CD4-positive, alpha-beta T cell treated with Interleukin-2 at 100 ng/mL for 4 hours (primary cell): Measurements from ENCODE around the gene MICU2.

ENCODE experiments used
- DNase-seq: peaks from one replicate; pipeline ENCODE4 v3.0.0-alpha.2; 2020; ENCODE audit warnings: low spot score

MICU2 gene

GRCh38 chr13:21544515-21544914 is 59.5 kb downstream of the MICU2 start:
- DNase-seq, result no peak

- no peak for DNase-seq
These were observed 61.4 kb downstream of the MICU2 start for GRCh38 chr13:21542563-21542962.

DNA sequence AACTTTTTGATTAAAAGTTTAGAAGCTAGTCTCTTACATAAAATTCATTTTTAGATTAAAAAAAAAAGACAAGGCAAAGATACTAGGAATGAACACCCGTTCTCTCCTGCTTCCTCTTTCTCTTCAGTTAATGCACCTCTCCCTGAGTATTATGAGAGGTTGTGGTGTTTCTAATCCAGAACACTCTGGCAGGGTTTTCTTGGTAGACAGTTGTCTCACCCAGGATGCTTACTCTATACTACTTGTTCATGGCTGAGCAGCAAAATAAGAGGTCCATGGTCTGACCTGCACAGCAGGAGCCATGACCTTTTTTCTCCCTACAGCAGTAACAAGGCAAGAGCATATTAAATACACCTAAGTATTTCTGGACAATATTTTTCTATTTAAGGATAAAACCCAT is 62.0 kb downstream of the MICU2 start:
- no peak for DNase-seq

DNA sequence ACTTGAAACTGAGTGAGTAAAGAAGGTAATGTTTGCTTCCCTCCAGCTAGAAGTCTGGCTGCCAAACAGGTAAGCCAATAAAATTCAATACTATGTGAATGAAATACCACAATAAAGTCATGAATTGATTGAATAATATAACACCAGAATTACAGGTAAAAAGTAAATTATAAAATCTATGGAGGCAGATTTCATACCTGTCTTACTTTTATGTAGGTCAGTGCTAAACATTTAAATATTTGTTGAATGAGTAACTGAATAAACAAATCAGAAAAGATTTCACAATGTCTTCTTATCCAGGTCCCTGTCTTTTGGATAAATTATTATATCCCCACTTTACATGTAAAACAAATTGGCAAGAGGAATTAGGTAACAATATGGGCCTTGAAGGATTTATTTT is 62.7 kb downstream of the MICU2 start:
- no peak for DNase-seq

GRCh38 chr13:21539687-21540086 is 64.3 kb downstream of the MICU2 start:
- DNase-seq, result no peak

- DNase-seq, result no peak
These were observed 65.2 kb downstream of the MICU2 start for GRCh38 chr13:21538753-21539152.

DNA sequence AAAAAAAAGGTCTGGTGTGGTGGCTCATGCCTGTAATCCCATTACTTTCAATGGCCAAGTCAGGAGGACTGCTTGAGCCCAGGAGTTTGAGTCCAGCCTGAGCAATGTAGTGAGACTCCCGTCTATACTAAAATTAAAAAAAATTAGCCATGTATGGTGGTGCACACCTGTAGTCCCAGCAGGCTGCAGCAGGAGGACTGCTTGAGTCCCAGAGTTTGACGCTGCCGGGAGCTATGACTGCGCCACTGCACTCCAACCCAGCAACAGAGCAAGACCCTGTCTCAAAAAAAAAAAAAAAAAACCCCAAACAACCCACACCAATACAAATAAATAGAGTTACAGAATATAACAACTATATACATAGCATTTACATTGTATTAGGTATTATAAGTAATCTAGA is 65.7 kb downstream of the MICU2 start:
- DNase-seq, result no peak

DNA sequence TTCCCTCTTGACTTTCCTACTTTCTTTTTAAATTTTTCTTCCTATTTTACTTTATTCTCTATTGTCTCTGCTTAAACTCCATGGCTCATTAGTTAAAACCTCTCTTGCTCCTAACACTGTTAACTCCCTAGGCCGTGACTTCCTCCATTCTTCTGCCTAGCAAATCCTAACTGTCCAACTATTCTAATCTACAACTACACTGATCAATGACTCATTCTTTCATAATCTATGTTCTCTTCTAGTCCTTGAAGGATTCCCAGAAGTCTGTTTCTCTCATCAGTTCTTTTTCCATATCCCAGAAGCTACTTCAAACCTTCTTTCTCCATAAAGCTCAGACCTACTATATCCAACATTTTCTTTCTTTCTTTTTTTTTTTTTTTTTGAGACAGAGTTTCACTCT is 66.9 kb downstream of the MICU2 start:
- DNase-seq, result no peak

DNA sequence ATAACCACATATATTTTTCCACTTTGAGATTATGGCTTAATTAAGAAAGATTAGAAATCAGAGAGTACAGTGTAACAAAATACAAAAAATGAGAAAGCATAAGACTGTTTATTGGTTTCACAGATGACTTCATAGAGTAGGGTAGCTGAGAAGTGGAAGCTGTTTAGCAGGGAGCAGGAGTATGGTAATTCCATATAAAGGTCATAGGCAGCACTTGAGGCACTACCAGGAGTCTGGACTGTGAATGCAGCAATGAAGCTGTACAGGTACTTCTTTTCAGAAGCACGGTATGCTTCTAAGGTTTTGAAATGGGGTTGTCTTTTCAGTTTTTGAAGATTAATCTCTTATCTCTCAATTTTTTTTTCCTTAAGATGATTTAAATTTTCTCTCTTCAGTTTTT is 69.2 kb downstream of the MICU2 start:
- DNase-seq, result no peak

DNA sequence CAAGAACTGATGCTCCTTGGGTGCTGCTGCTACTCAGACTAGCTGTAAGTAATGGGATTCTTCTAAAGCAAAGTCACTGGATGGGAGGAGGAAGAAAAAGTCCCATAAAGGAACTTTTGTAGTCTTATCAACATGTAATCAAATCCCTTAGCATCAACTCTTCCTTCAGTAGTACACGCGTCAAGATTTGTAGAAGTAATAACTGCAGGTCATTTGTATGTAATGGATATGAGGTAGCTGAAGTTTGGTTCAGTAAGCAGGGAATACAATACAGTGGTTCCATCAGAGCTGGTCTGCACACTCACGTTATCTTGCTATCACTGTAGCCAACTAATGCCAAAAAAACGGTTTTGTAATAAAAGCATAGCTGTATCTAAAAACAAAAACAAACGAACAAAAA is 72.5 kb downstream of the MICU2 start:
- no peak for DNase-seq

DNA sequence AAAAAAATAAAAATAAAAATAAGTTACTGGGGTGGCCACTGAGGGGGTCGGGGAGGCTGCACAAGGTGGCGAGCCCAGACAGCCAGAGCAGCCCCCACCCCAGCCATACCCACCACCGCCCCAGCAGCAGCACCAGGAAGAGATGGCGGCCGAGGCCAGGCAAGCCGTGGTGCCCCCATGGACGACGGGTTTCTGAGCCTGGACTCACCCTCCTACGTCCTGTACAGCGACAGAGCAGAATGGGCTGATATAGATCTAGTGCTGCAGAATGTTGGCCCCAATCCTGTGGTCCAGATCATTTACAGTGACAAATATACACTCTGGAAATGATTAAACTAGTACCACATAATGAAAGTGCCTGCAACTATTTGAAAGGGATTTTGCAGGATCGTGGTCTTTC is 73.3 kb downstream of the MICU2 start:
- no peak for DNase-seq

- no peak for DNase-seq
These were observed 74.7 kb downstream of the MICU2 start for GRCh38 chr13:21529146-21529893.

GRCh38 chr13:21528616-21529015 is 75.4 kb downstream of the MICU2 start:
- DNase-seq, result no peak

DNA sequence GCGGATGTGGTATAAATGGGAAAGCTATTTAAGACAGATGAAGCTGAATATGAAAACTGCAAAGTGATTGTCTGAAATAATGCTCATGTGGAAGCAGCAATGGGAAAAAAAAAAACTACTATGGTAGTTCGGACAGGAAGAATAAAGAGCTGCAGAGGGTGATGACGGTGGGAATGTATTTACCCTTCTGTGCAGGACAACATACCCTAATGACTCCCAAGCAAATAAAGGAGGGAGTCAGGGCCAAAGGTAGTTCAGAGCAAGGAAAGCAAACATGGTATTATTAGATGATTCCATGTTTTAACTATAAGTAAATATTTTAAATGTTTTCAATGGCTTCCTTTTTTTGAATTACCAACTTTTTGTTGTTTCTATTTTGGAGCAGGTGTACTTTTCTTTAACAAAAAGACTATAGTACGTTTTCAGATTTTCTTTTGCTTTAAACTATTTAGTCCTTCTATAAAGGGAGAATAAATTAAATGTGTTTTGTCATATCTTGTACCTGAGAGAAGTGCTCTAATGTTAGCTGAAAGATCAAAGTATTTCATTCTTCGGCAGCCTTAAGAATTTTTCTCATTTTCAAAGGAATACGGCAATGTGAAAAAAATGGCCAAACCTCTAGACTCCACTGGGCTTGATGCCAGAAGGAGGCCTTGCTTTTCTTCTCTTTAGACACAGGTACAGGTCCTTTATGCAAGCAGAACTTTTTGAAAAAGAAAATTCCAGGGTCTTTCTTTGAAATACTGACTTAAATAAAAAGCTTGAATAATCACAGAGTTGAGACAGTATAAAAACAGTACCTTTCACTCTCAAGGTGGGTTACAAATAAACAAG is 77.0 kb downstream of the MICU2 start:
- no peak for DNase-seq

DNA sequence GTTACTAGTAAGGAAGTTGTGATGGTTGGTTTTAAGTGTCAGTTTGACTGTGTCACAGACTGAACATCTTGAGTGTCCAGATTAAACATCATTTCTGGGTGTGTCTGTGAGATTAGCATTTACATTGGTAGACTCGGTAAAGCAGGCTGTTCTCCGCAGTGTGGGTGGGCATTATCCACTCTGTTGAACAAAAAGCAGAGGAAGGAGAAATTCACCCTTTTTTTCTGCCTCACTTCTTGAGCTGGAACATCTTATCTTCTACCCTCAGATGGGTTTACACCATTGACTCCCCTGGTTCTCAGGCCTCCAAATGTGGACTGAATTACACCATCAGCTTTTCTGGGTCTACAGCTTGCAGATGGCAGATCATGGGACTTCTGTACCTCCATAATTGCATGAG is 81.1 kb downstream of the MICU2 start:
- no peak for DNase-seq

- no peak for DNase-seq
These were observed 81.8 kb downstream of the MICU2 start for GRCh38 chr13:21522130-21522529.

GRCh38 chr13:21518617-21519144 is 85.3 kb downstream of the MICU2 start:
- DNase-seq, result no peak

DNA sequence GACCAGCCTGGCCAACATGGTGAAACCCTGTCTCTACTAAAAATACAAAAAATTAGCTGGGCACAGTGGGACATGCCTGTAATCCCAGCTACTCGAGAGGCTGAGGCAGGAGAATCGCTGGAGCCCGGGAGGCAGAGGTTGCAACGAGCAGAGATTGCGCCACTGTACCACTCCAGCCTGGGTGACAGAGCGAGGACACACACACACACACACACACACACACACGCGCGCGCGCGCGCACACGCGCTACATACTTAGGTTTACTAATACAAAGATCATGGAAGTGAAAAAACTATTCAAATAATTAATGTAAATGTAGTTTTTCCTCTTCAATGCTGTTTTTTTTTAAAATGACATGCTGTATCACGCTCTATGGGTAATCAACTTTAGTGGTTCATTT is 86.4 kb downstream of the MICU2 start:
- no peak for DNase-seq

DNA sequence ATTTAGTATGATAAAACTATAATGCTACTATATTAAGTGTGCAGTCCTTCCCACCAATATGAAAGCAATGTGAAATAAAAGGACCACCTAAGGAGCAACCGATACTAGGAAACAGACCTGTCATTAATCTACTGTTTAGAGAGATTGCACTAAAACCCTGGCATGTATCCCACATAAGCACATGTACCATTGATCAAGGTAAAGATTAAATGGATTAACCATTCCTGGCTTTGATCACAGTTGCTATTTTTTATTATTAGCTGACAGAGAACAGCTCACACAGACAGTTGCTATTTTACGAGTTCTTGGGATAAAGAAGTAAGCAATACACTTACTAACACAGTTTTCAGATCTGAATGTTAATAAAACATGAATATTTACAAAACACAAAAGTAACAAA is 87.2 kb downstream of the MICU2 start:
- no peak for DNase-seq

- DNase-seq, result no peak
These were observed 92.1 kb downstream of the MICU2 start for GRCh38 chr13:21511849-21512248.

DNA sequence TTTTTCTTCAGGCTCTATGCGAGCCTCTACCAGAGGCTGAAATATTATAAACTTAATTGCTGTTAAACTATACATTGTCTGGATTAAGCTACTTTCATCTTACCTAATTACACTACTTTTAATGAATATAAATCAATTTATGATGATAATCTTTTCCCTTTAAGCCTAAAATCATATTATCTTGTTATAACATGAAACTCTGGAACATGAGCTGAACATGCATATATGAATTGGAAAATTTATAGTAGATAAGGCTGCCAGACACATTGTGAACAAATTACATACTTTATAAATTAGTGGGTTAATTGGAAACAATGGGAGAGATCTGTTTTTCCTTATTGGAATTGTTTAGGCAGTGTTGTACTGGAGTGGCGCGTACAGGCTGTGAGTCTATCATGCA is 99.6 kb downstream of the MICU2 start:
- no peak for DNase-seq

GRCh38 chr13:21501686-21502085 is 102.3 kb downstream of the MICU2 start:
- DNase-seq, result no peak

DNA sequence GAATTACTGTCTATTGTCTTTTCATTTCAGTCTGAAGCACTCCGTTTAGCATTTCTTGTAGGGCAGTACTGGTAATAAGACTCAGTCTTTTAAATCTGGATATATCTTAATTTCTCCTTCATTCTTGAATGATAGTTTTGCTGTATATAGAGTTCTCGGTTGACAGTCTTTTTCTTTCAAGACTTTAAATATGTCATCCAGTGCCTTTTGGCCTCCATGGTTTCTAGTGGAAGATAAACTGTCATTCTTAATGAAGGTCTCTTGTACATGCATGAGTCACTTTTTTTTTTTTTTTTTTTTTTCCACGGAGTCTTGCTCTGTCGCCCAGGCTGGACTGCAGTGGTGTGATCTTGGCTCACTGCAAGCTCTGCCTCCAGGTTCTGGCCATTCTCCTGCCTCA is 117.6 kb downstream of the MICU2 start:
- no peak for DNase-seq
